Testis (tissue), 3 donors: ENCODE results near the gene SLC7A11. TPM values are rescaled to one million over a fixed set of nuclear protein-coding genes. Genes with fewer than 3 reads are reported as not detected.

ENCODE experiments used
- DNase-seq: peaks from one replicate; pipeline ENCODE4 v3.0.0-alpha.2; 2019
- H3K27ac ChIP-seq, 2 donors: fragments of 200-600 bp; sonication (generic); one replicate each; pipeline ENCODE4 v1.5.1; 2019
- H3K27me3 ChIP-seq: fragments of 200-600 bp; sonication (generic); one replicate; pipeline ENCODE4 v1.5.1; 2019
- H3K36me3 ChIP-seq: fragments of 200-600 bp; sonication (generic); one replicate; pipeline ENCODE4 v1.5.1; 2017; ENCODE audit warnings: low read depth; ENCODE audit errors: missing control alignments
- H3K4me1 ChIP-seq: fragments of 200-600 bp; sonication (generic); one replicate; pipeline ENCODE4 v1.5.1; 2019
- H3K4me3 ChIP-seq, 2 donors: fragments of 200-600 bp; sonication (generic); one replicate each; pipeline ENCODE4 v1.5.1; 2017 to 2019
- H3K9me3 ChIP-seq: fragments of 200-600 bp; sonication (generic); one replicate; pipeline ENCODE4 v1.5.1; 2017
- CTCF ChIP-seq, 3 experiments: fragments of 450-650 bp in 2 of 3; fragments of 200-600 bp in 1 of 3; sonication (generic) in 1 of 3; IDR thresholded peaks; one replicate each; pipeline ENCODE4 v1.5.1; 2016 to 2019; ENCODE audit warnings: antibody characterized with exemption in 3 of 3, mild to moderate bottlenecking in 2 of 3, moderate library complexity in 1 of 3
- POLR2A ChIP-seq: fragments of 450-650 bp; IDR thresholded peaks from one replicate; pipeline ENCODE4 v1.6.1; 2017; ENCODE audit warnings: antibody characterized with exemption, mild to moderate bottlenecking, moderate library complexity
- WGBS, 2 donors: methylation state at CpG; one replicate each; pipeline ENCODE4 v1.1.5; 2018; 5-methylcytosine and 5-hydroxymethylcytosine counted together
- intact Hi-C: fragments of 100-400 bp; cut with DNase I; formaldehyde crosslinking; loops from one replicate; pipeline ENCODE4 v1.15.1; 2023; ENCODE audit warnings: low total_unique reads
- polyA plus RNA-seq: library from polyadenylated mRNA; stranded (reverse); fragments of 350-450 nt; fragmentation: Illumina TruSeq; extraction: RNeasy Lipid Tissue Mini Kit (QIAGEN cat#74804); gene quantifications from one replicate; pipeline ENCODE4 v1.2.3, GENCODE V29; 2014; ENCODE audit warnings: low read depth, low replicate concordance; ENCODE audit not compliant: insufficient read depth
- total RNA-seq, 2 donors: library from RNA; depleted of rRNA; stranded (reverse); fragments of >200 nt; gene quantifications; one replicate each; pipeline ENCODE4 v1.2.3, GENCODE V29; 2016

The SLC7A11 gene
- total and polyA plus RNA-seq, 3 donors from 2014 or later: 1.3 to 1.5 (median 1.3) TPM

GRCh38 chr4:138140879-138141278, 101.3 kb downstream of the SLC7A11 start:
- no peaks in the 10 kb centered on the region for H3K36me3 ChIP-seq
- H3K4me1 ChIP-seq: no peaks in the 10 kb centered on the region
- no peaks in the 10 kb centered on the region for H3K27me3 ChIP-seq
- no peaks in the 10 kb centered on the region for H3K9me3 ChIP-seq
- no peak overlapping the region for H3K4me3 ChIP-seq
- DNase-seq: no peak
- no peak for TF ChIP-seq CTCF (IDR thresholded peaks at IDR 0.05)
- intact Hi-C loops: no loop called here
- H3K27ac ChIP-seq: no peak overlapping the region

- TF ChIP-seq POLR2A: no peak
- intact Hi-C loops: no loop called here
- Histone ChIP-seq H3K36me3 (no peaks in the 10 kb centered on the region), H3K27me3 (no peaks in the 10 kb centered on the region), H3K4me3 (no peak overlapping the region), H3K4me1 (no peaks in the 10 kb centered on the region), H3K9me3 (no peaks in the 10 kb centered on the region), H3K27ac (no peak overlapping the region)
- WGBS, 2 donors: 78 to 79% methylated on average over 2 of the region's 2 CpGs
- DNase-seq: no peak
Observed at GRCh38 chr4:138138774-138139173, 103.4 kb downstream of the SLC7A11 start.

- H3K4me3 ChIP-seq: no peak overlapping the region
- 81 to 90% methylated on average over 2 of the region's 2 CpGs for WGBS, 2 donors
- no peaks in the 10 kb centered on the region for H3K36me3 ChIP-seq
- no peak overlapping the region for H3K27ac ChIP-seq
- H3K27me3 ChIP-seq: no peaks in the 10 kb centered on the region
- TF ChIP-seq POLR2A (no peak), CTCF (IDR thresholded peaks at IDR 0.05) (no peak)
- H3K9me3 ChIP-seq: no peaks in the 10 kb centered on the region
- no peak for DNase-seq
- H3K4me1 ChIP-seq: no peaks in the 10 kb centered on the region
- intact Hi-C loops: no loop called here
Observed at GRCh38 chr4:138135610-138136009, 106.5 kb downstream of the SLC7A11 start.

GRCh38 chr4:138118270-138118669, 123.9 kb downstream of the SLC7A11 start:
- Histone ChIP-seq H3K36me3 (no peaks in the 10 kb centered on the region), H3K9me3 (no peaks in the 10 kb centered on the region), H3K27ac (no peak overlapping the region), H3K4me3 (no peak overlapping the region), H3K4me1 (no peaks in the 10 kb centered on the region), H3K27me3 (no peaks in the 10 kb centered on the region)
- no peak for DNase-seq
- WGBS, 2 donors: 96 to 100% methylated on average over 1 of the region's 1 CpG
- TF ChIP-seq CTCF (IDR thresholded peaks at IDR 0.05) (no peak), POLR2A (no peak)
- intact Hi-C loops: no loop called here

- H3K36me3 ChIP-seq: no peaks in the 10 kb centered on the region
Observed at GRCh38 chr4:138115053-138115452, 127.1 kb downstream of the SLC7A11 start.

More at GRCh38 chr4:138115053-138115452, 127.1 kb downstream of the SLC7A11 start:
- Histone ChIP-seq H3K27me3 (no peaks in the 10 kb centered on the region), H3K27ac (no peak overlapping the region), H3K4me3 (no peak overlapping the region), H3K4me1 (no peaks in the 10 kb centered on the region), H3K9me3 (no peaks in the 10 kb centered on the region)
- TF ChIP-seq CTCF (IDR thresholded peaks at IDR 0.05) (no peak), POLR2A (no peak)
- 66 to 75% methylated on average over 2 of the region's 2 CpGs for WGBS, 2 donors
- intact Hi-C loops: no loop called here
- no peak for DNase-seq
